ENCODE data around the gene BFSP1. TPM values are rescaled to one million over a fixed set of nuclear protein-coding genes. Genes with fewer than 3 reads are reported as not detected.

The BFSP1 gene
- total and polyA plus RNA-seq, 4 donors, result 1.8 to 3.1 (median 2.4) TPM

GRCh38 chr20:17569616-17570346, 38.6 kb upstream of the BFSP1 start, which contains the start of gene DSTN:
TSS of gene DSTN (plus strand) at chr20:17570075. CDS start at chr20:17570209, 134 bp downstream.
- Histone ChIP-seq H3K4me1 (ENCODE audit: control insufficient read depth, insufficient read depth, low read length) (peaks cover 5% of the 10 kb centered on the region), H3K27me3 (ENCODE audit: control insufficient read depth, insufficient read depth, low read length) (no peaks in the 10 kb centered on the region), H3K4me3 (ENCODE audit: low read depth, low read length) (peak within 1 kb of the TSS; percentile 87), H3K36me3 (ENCODE audit: control insufficient read depth, insufficient read depth, low read length) (no peaks in the 10 kb centered on the region), H3K27ac (ENCODE audit: low read depth, low read length) (peak within 1 kb of the TSS; percentile 92), H3K9me3 (ENCODE audit: control insufficient read depth, insufficient read depth, low read length) (no peaks in the 10 kb centered on the region)
- DNase-seq (ENCODE audit: low read depth in 4 of 6, low spot score in 6 of 6), result peak in 5 of 6 donors; percentile 81 to 97 (median 88)
- WGBS (ENCODE audit: insufficient coverage), result under 1% methylated on average over 59 of the region's 70 CpGs

- peak in 4 of 6 donors; percentile 38 to 78 (median 54) for DNase-seq (ENCODE audit: low read depth in 4 of 6, low spot score in 6 of 6)
- no peaks in the 10 kb centered on the region for H3K36me3 ChIP-seq (ENCODE audit: control insufficient read depth, insufficient read depth, low read length)
- H3K9me3 ChIP-seq (ENCODE audit: control insufficient read depth, insufficient read depth, low read length), result no peaks in the 10 kb centered on the region
- peaks cover 5% of the 10 kb centered on the region for H3K4me1 ChIP-seq (ENCODE audit: control insufficient read depth, insufficient read depth, low read length)
- no peaks in the 10 kb centered on the region for H3K27me3 ChIP-seq (ENCODE audit: control insufficient read depth, insufficient read depth, low read length)
- H3K27ac ChIP-seq (ENCODE audit: low read depth, low read length), result peak overlapping the region; percentile 92
- WGBS (ENCODE audit: insufficient coverage), result 1% methylated on average over 32 of the region's 38 CpGs
- peak overlapping the region; percentile 87 for H3K4me3 ChIP-seq (ENCODE audit: low read depth, low read length)
Measured at GRCh38 chr20:17568972-17569521, 37.9 kb upstream of the BFSP1 start.

GRCh38 chr20:17568045-17568788, 37.0 kb upstream of the BFSP1 start:
- Histone ChIP-seq H3K27ac (ENCODE audit: low read depth, low read length) (peak overlapping the region; percentile 92), H3K4me3 (ENCODE audit: low read depth, low read length) (peak overlapping the region; percentile 87), H3K27me3 (ENCODE audit: control insufficient read depth, insufficient read depth, low read length) (no peaks in the 10 kb centered on the region), H3K9me3 (ENCODE audit: control insufficient read depth, insufficient read depth, low read length) (no peaks in the 10 kb centered on the region), H3K4me1 (ENCODE audit: control insufficient read depth, insufficient read depth, low read length) (peaks cover 5% of the 10 kb centered on the region), H3K36me3 (ENCODE audit: control insufficient read depth, insufficient read depth, low read length) (no peaks in the 10 kb centered on the region)
- 90% methylated on average over 3 of the region's 6 CpGs for WGBS (ENCODE audit: insufficient coverage)
- no peak for DNase-seq (ENCODE audit: low read depth in 4 of 6, low spot score in 6 of 6)

GRCh38 chr20:17566345-17566744, 35.2 kb upstream of the BFSP1 start:
- no peaks in the 10 kb centered on the region for H3K36me3 ChIP-seq (ENCODE audit: control insufficient read depth, insufficient read depth, low read length)
- no peak overlapping the region for H3K27ac ChIP-seq (ENCODE audit: low read depth, low read length)
- H3K4me1 ChIP-seq (ENCODE audit: control insufficient read depth, insufficient read depth, low read length), result peaks cover 5% of the 10 kb centered on the region
- 96% methylated on average over 2 of the region's 3 CpGs for WGBS (ENCODE audit: insufficient coverage)
- no peaks in the 10 kb centered on the region for H3K27me3 ChIP-seq (ENCODE audit: control insufficient read depth, insufficient read depth, low read length)
- H3K9me3 ChIP-seq (ENCODE audit: control insufficient read depth, insufficient read depth, low read length), result no peaks in the 10 kb centered on the region
- H3K4me3 ChIP-seq (ENCODE audit: low read depth, low read length), result no peak overlapping the region
- no peak for DNase-seq (ENCODE audit: low read depth in 4 of 6, low spot score in 6 of 6)

- Histone ChIP-seq H3K4me3 (ENCODE audit: low read depth, low read length) (no peak overlapping the region), H3K36me3 (ENCODE audit: control insufficient read depth, insufficient read depth, low read length) (no peaks in the 10 kb centered on the region), H3K27me3 (ENCODE audit: control insufficient read depth, insufficient read depth, low read length) (no peaks in the 10 kb centered on the region), H3K4me1 (ENCODE audit: control insufficient read depth, insufficient read depth, low read length) (peaks cover 5% of the 10 kb centered on the region), H3K27ac (ENCODE audit: low read depth, low read length) (no peak overlapping the region), H3K9me3 (ENCODE audit: control insufficient read depth, insufficient read depth, low read length) (no peaks in the 10 kb centered on the region)
- DNase-seq (ENCODE audit: low read depth in 4 of 6, low spot score in 6 of 6), result no peak
- WGBS (ENCODE audit: insufficient coverage), result no CpG with 5 or more reads among the region's 4 CpGs
Measured at GRCh38 chr20:17565169-17565845, 34.1 kb upstream of the BFSP1 start.

GRCh38 chr20:17562804-17563305, 31.7 kb upstream of the BFSP1 start:
- DNase-seq (ENCODE audit: low read depth in 4 of 6, low spot score in 6 of 6), result no peak
- Histone ChIP-seq H3K27ac (ENCODE audit: low read depth, low read length) (no peak overlapping the region), H3K4me1 (ENCODE audit: control insufficient read depth, insufficient read depth, low read length) (no peaks in the 10 kb centered on the region)

GRCh38 chr20:17560344-17561074, 29.3 kb upstream of the BFSP1 start:
- 78% methylated on average over 2 of the region's 5 CpGs for WGBS (ENCODE audit: insufficient coverage)
- Histone ChIP-seq H3K9me3 (ENCODE audit: control insufficient read depth, insufficient read depth, low read length) (no peaks in the 10 kb centered on the region), H3K4me1 (ENCODE audit: control insufficient read depth, insufficient read depth, low read length) (peaks cover 7% of the 10 kb centered on the region), H3K27ac (ENCODE audit: low read depth, low read length) (no peak overlapping the region), H3K4me3 (ENCODE audit: low read depth, low read length) (no peak overlapping the region), H3K27me3 (ENCODE audit: control insufficient read depth, insufficient read depth, low read length) (no peaks in the 10 kb centered on the region), H3K36me3 (ENCODE audit: control insufficient read depth, insufficient read depth, low read length) (no peaks in the 10 kb centered on the region)
- DNase-seq (ENCODE audit: low read depth in 4 of 6, low spot score in 6 of 6), result no peak

More at GRCh38 chr20:17562804-17563305, 31.7 kb upstream of the BFSP1 start:
- no peaks in the 10 kb centered on the region for H3K36me3 ChIP-seq (ENCODE audit: control insufficient read depth, insufficient read depth, low read length)
- no peak overlapping the region for H3K4me3 ChIP-seq (ENCODE audit: low read depth, low read length)
- no peaks in the 10 kb centered on the region for H3K27me3 ChIP-seq (ENCODE audit: control insufficient read depth, insufficient read depth, low read length)
- H3K9me3 ChIP-seq (ENCODE audit: control insufficient read depth, insufficient read depth, low read length), result no peaks in the 10 kb centered on the region
- whole genome bisulfite sequencing (ENCODE audit: insufficient coverage), result no CpG with 5 or more reads among the region's 2 CpGs

- no peaks in the 10 kb centered on the region for H3K36me3 ChIP-seq (ENCODE audit: control insufficient read depth, insufficient read depth, low read length)
- peaks cover 7% of the 10 kb centered on the region for H3K4me1 ChIP-seq (ENCODE audit: control insufficient read depth, insufficient read depth, low read length)
- WGBS (ENCODE audit: insufficient coverage), result 100% methylated on average over 6 of the region's 6 CpGs
- no peaks in the 10 kb centered on the region for H3K27me3 ChIP-seq (ENCODE audit: control insufficient read depth, insufficient read depth, low read length)
- no peak overlapping the region for H3K4me3 ChIP-seq (ENCODE audit: low read depth, low read length)
- H3K27ac ChIP-seq (ENCODE audit: low read depth, low read length), result no peak overlapping the region
- no peaks in the 10 kb centered on the region for H3K9me3 ChIP-seq (ENCODE audit: control insufficient read depth, insufficient read depth, low read length)
- no peak for DNase-seq (ENCODE audit: low read depth in 4 of 6, low spot score in 6 of 6)
Measured at GRCh38 chr20:17559338-17559737, 28.2 kb upstream of the BFSP1 start.

- Histone ChIP-seq H3K27ac (ENCODE audit: low read depth, low read length) (no peak overlapping the region), H3K9me3 (ENCODE audit: control insufficient read depth, insufficient read depth, low read length) (no peaks in the 10 kb centered on the region), H3K4me3 (ENCODE audit: low read depth, low read length) (no peak overlapping the region), H3K27me3 (ENCODE audit: control insufficient read depth, insufficient read depth, low read length) (no peaks in the 10 kb centered on the region), H3K36me3 (ENCODE audit: control insufficient read depth, insufficient read depth, low read length) (no peaks in the 10 kb centered on the region), H3K4me1 (ENCODE audit: control insufficient read depth, insufficient read depth, low read length) (peaks cover 7% of the 10 kb centered on the region)
- no peak for DNase-seq (ENCODE audit: low read depth in 4 of 6, low spot score in 6 of 6)
- WGBS (ENCODE audit: insufficient coverage), result no CpG with 5 or more reads among the region's 1 CpG
Measured at GRCh38 chr20:17558941-17559304, 27.7 kb upstream of the BFSP1 start.

Data from spinal cord (tissue), 10 donors.